Measurements from ENCODE around the gene TAGAP. TPM values are rescaled to one million over a fixed set of nuclear protein-coding genes. Genes with fewer than 3 reads are reported as not detected.

The TAGAP gene
- total RNA-seq, 4 donors from 2014 or later = 2.7 to 9.8 (median 4.6) TPM

DNA sequence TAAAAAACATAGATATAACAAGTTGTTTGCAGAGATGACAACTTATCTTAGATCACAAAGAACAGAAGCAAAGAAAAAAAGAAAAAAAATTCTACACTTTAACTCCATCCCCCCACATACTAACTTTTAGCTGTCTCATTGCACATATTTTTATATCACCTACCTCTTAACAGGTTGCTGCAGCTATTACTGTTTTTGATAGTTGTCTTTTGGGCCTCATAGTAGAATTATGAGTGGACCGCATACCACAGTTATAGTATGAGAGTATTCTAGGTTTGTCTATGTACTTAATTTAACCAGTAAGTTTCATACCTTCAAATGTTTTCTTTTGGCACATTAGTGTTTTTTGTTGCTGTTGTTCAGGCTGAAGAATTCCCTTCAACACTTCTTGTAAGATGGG, 57.1 kb downstream of the TAGAP start:
- Histone ChIP-seq H3K9me3 (peaks cover 0 to 30% (median 0%) of the 10 kb centered on the region in 4 donors), H3K36me3 (peaks cover 0 to 25% (median 0%) of the 10 kb centered on the region in 3 donors), H3K4me3 (no peak overlapping the region), H3K27ac (no peak overlapping the region), H3K27me3 (no peaks in the 10 kb centered on the region), H3K4me1 (no peaks in the 10 kb centered on the region)
- 95 to 98% methylated on average over 1 of the region's 1 CpG for WGBS, 2 donors
- TF ChIP-seq CTCF (IDR thresholded peaks at IDR 0.05) = no peak
- no peak for TF ChIP-seq EP300 (IDR thresholded peaks at IDR 0.05)
- TF ChIP-seq POLR2A (IDR thresholded peaks at IDR 0.05) = no peak
- no peak for DNase-seq (ENCODE audit: low spot score in 2 of 2)

Other genes starting within 250 kb of the TAGAP start
- gene EZR, start 225.6 kb downstream of the TAGAP start, total RNA-seq = 100 to 1,000 TPM in 3 of 4 donors, 10 to 100 TPM in 1; 83.7 to 168 (median 144) TPM
- 10 to 100 TPM in 3 of 4 donors, 1 to 10 TPM in 1; 8.2 to 11.6 (median 11.0) TPM for gene RSPH3, start 44.8 kb downstream of the TAGAP start, total RNA-seq
- gene FNDC1, start 124.4 kb upstream of the TAGAP start, total RNA-seq = 1 to 10 TPM; 2.1 to 8.2 (median 5.4) TPM